ENCODE results near the gene FRMPD1.

- TF ChIP-seq CTCF (IDR thresholded peaks at IDR 0.05; ENCODE audit: insufficient read depth, low read depth, low read length) (no peak), EZH2 (IDR thresholded peaks at IDR 0.05; ENCODE audit: insufficient read depth, low read length) (no peak)
These were observed 39.7 kb upstream of the FRMPD1 start for GRCh38 chr9:37611014-37611413.
